Body of pancreas (tissue), 4 donors: ENCODE measurements around the gene KRT38. TPM values are rescaled to one million over a fixed set of nuclear protein-coding genes. Genes with fewer than 3 reads are reported as not detected.

Experiments used
- ATAC-seq: fragments of 150-250 bp; one replicate; pipeline ENCODE4 v1.9.1; 2016
- DNase-seq, 4 donors: peaks; one replicate each; pipeline ENCODE4 v3.0.0-alpha.2; 2019
- H3K27ac ChIP-seq, 4 donors: fragments of 200-600 bp; sonication (generic); 1 replicate in 3 of 4; 2 replicates in 1 of 4; pipeline versions ENCODE4 v1.5.1 to v1.6.1; 2016 to 2019; ENCODE audit warnings: mild to moderate bottlenecking in 1 of 4, mixed read lengths in 1 of 4, moderate library complexity in 1 of 4
- H3K27me3 ChIP-seq, 2 donors: fragments of 200-600 bp; sonication (generic); one replicate each; pipeline ENCODE4 v1.6.0; 2016; ENCODE audit warnings: mild to moderate bottlenecking in 1 of 2
- H3K36me3 ChIP-seq, 2 donors: fragments of 200-600 bp; sonication (generic); replicated peaks in 1 of 2; 2 replicates each; pipeline ENCODE4 v1.5.1; 2016; ENCODE audit warnings: low read depth in 2 of 2; ENCODE audit not compliant: insufficient read depth in 1 of 2
- H3K4me1 ChIP-seq: fragments of 200-600 bp; sonication (generic); one replicate; pipeline ENCODE4 v1.6.0; 2016
- H3K4me3 ChIP-seq, 2 donors: fragments of 200-600 bp; sonication (generic); 1 replicate in 1 of 2; 2 replicates in 1 of 2; pipeline ENCODE4 v1.5.1; 2016 to 2019
- H3K9me3 ChIP-seq, 3 donors: fragments of 200-600 bp; sonication (generic); 1 replicate in 2 of 3; 2 replicates in 1 of 3; pipeline ENCODE4 v1.5.1; 2016
- CTCF ChIP-seq, 7 experiments: fragments of 450-650 bp in 4 of 7; fragments of 200-600 bp in 3 of 7; sonication (generic) in 3 of 7; IDR thresholded peaks; one replicate each; pipeline ENCODE4 v1.5.1; 2016 to 2019; ENCODE audit warnings: antibody characterized with exemption in 7 of 7
- POLR2A ChIP-seq, 3 donors: fragments of 450-650 bp; IDR thresholded peaks; one replicate each; pipeline ENCODE4 v1.6.1; 2016; ENCODE audit warnings: antibody characterized with exemption in 3 of 3, mild to moderate bottlenecking in 2 of 3
- WGBS, 2 donors: methylation state at CpG; one replicate each; pipeline ENCODE4 v1.1.5; 2017; 5-methylcytosine and 5-hydroxymethylcytosine counted together
- intact Hi-C: fragments of 100-400 bp; cut with DNase I; formaldehyde crosslinking; loops from one replicate; pipeline ENCODE4 v1.15.1; 2023
- total RNA-seq, 2 donors: library from RNA; depleted of rRNA; stranded (reverse); fragments of >200 nt; gene quantifications; one replicate each; pipeline ENCODE4 v1.1.0, GENCODE V29; 2016

The KRT38 gene
- total RNA-seq, 2 donors from 2014 or later = not detected

- DNase-seq (no peak), ATAC-seq (no peak)
- Histone ChIP-seq H3K27me3 (no peaks in the 10 kb centered on the region), H3K4me3 (no peak overlapping the region), H3K4me1 (no peaks in the 10 kb centered on the region), H3K27ac (no peak overlapping the region), H3K36me3 (no peaks in the 10 kb centered on the region), H3K9me3 (no peaks in the 10 kb centered on the region)
- TF ChIP-seq POLR2A (IDR thresholded peaks at IDR 0.05) = no peak
- TF ChIP-seq CTCF (IDR thresholded peaks at IDR 0.05) = no peak
- intact Hi-C loops = no loop called here
- 84 to 89% methylated on average over 15 to 20 of the region's 20 CpGs for WGBS, 2 donors
These were observed 29.5 kb downstream of the KRT38 start for GRCh38 chr17:41411072-41411840.

- no peak overlapping the region for H3K4me3 ChIP-seq
- no peaks in the 10 kb centered on the region for H3K9me3 ChIP-seq
- H3K36me3 ChIP-seq = no peaks in the 10 kb centered on the region
- TF ChIP-seq CTCF (IDR thresholded peaks at IDR 0.05) = no peak
- TF ChIP-seq POLR2A (IDR thresholded peaks at IDR 0.05) = no peak
- intact Hi-C loops = no loop called here
- no peaks in the 10 kb centered on the region for H3K4me1 ChIP-seq
- DNase-seq (no peak), ATAC-seq (no peak)
- H3K27ac ChIP-seq = no peak overlapping the region
- WGBS, 2 donors = 80 to 88% methylated on average over 10 of the region's 10 CpGs
- H3K27me3 ChIP-seq = no peaks in the 10 kb centered on the region
These were observed 33.6 kb downstream of the KRT38 start for GRCh38 chr17:41407226-41407625.

- H3K4me1 ChIP-seq = no peaks in the 10 kb centered on the region
- no peaks in the 10 kb centered on the region for H3K9me3 ChIP-seq
- no peaks in the 10 kb centered on the region for H3K27me3 ChIP-seq
- no peak overlapping the region for H3K27ac ChIP-seq
- DNase-seq (no peak), ATAC-seq (no peak)
- WGBS, 2 donors = 52 to 68% methylated on average over 5 of the region's 5 CpGs
- H3K4me3 ChIP-seq = no peak overlapping the region
- intact Hi-C loops = no loop called here
- H3K36me3 ChIP-seq = no peaks in the 10 kb centered on the region
- TF ChIP-seq POLR2A (IDR thresholded peaks at IDR 0.05) = no peak
- no peak for TF ChIP-seq CTCF (IDR thresholded peaks at IDR 0.05)
These were observed 34.6 kb downstream of the KRT38 start for GRCh38 chr17:41406205-41406604.

- Histone ChIP-seq H3K9me3 (no peaks in the 10 kb centered on the region), H3K27me3 (no peaks in the 10 kb centered on the region), H3K36me3 (no peaks in the 10 kb centered on the region), H3K4me1 (no peaks in the 10 kb centered on the region), H3K4me3 (no peak overlapping the region), H3K27ac (no peak overlapping the region)
- WGBS, 2 donors = 61 to 62% methylated on average over 7 of the region's 7 CpGs
- intact Hi-C loops = no loop called here
- TF ChIP-seq CTCF (IDR thresholded peaks at IDR 0.05) (no peak), POLR2A (IDR thresholded peaks at IDR 0.05) (no peak)
- DNase-seq (no peak), ATAC-seq (no peak)
These were observed 36.6 kb downstream of the KRT38 start for GRCh38 chr17:41404024-41404671.
